Body of pancreas (tissue), 4 donors: Measurements from ENCODE around the gene NEK7.

ENCODE experiments used
- CTCF ChIP-seq, 7 experiments: fragments of 450-650 bp in 4 of 7; fragments of 200-600 bp in 3 of 7; sonication (generic) in 3 of 7; IDR thresholded peaks; one replicate each; pipeline ENCODE4 v1.5.1; 2016 to 2019; ENCODE audit warnings: antibody characterized with exemption in 7 of 7
- POLR2A ChIP-seq, 3 donors: fragments of 450-650 bp; IDR thresholded peaks; one replicate each; pipeline ENCODE4 v1.6.1; 2016; ENCODE audit warnings: antibody characterized with exemption in 3 of 3, mild to moderate bottlenecking in 2 of 3

- TF ChIP-seq POLR2A (IDR thresholded peaks at IDR 0.05) (no peak), CTCF (IDR thresholded peaks at IDR 0.05) (no peak)
Observed at GRCh38 chr1:198275597-198275996, 118.8 kb downstream of the NEK7 start.
